Gastrocnemius medialis (tissue), 4 donors: ENCODE measurements around the gene ANXA7. TPM values are rescaled to one million over a fixed set of nuclear protein-coding genes. Genes with fewer than 3 reads are reported as not detected.

Experiments used
- ATAC-seq, 2 donors: fragments of 150-250 bp; one replicate each; pipeline ENCODE4 v1.9.1; 2016
- DNase-seq, 2 donors: peaks; one replicate each; pipeline ENCODE4 v3.0.0-alpha.2; 2019
- H3K27ac ChIP-seq, 4 donors: fragments of 200-600 bp; sonication (generic); 1 replicate in 1 of 4; 2 replicates in 3 of 4; pipeline ENCODE4 v1.5.1; 2016 to 2018; ENCODE audit warnings: mild to moderate bottlenecking in 2 of 4, moderate library complexity in 1 of 4
- H3K27me3 ChIP-seq, 3 donors: fragments of 200-600 bp; sonication (generic) in 2 of 3; 1 replicate in 1 of 3; 2 replicates in 2 of 3; pipeline versions ENCODE4 v1.5.1 to v1.6.0; 2016 to 2019; ENCODE audit warnings: mild to moderate bottlenecking in 1 of 3, moderate library complexity in 1 of 3
- H3K36me3 ChIP-seq, 2 donors: fragments of 200-600 bp; sonication (generic) in 1 of 2; one replicate each; pipeline ENCODE4 v1.5.1; 2017 to 2018
- H3K4me1 ChIP-seq, 2 donors: fragments of 200-600 bp; sonication (generic) in 1 of 2; one replicate each; pipeline ENCODE4 v1.5.1; 2016 to 2017; ENCODE audit warnings: mild to moderate bottlenecking in 2 of 2
- H3K4me3 ChIP-seq, 4 donors: fragments of 200-600 bp; sonication (generic) in 3 of 4; 1 replicate in 1 of 4; 2 replicates in 3 of 4; pipeline ENCODE4 v1.5.1; 2016 to 2019; ENCODE audit warnings: mild to moderate bottlenecking in 2 of 4
- H3K9me3 ChIP-seq, 3 donors: fragments of 200-600 bp; sonication (generic) in 2 of 3; 1 replicate in 1 of 3; 2 replicates in 2 of 3; pipeline ENCODE4 v1.5.1; 2016 to 2019
- CTCF ChIP-seq, 5 experiments: fragments of 450-650 bp in 3 of 5; fragments of 200-600 bp in 2 of 5; sonication (generic) in 2 of 5; IDR thresholded peaks in 4 of 5; conservative IDR thresholded peaks in 1 of 5; 1 replicate in 4 of 5; 2 replicates in 1 of 5; pipeline ENCODE4 v1.5.1; 2016 to 2019; ENCODE audit warnings: antibody characterized with exemption in 5 of 5, mild to moderate bottlenecking in 3 of 5, moderate library complexity in 3 of 5
- POLR2A ChIP-seq, 2 donors: fragments of 450-650 bp; IDR thresholded peaks; one replicate each; pipeline ENCODE4 v1.6.1; 2017; ENCODE audit warnings: antibody characterized with exemption in 2 of 2, mild to moderate bottlenecking in 2 of 2, moderate library complexity in 2 of 2
- in situ Hi-C, 4 donors: fragments of 200-750 bp; cut with MboI; loops; one replicate each; pipeline versions ENCODE4 v1.15.0 to v1.8.0; 2017; ENCODE audit warnings: low sequenced_read_pairs in 4 of 4
- intact Hi-C: fragments of 100-400 bp; cut with DNase I; formaldehyde crosslinking; loops from one replicate; pipeline ENCODE4 v1.15.1; 2023; ENCODE audit warnings: low total_unique reads
- total RNA-seq, 4 donors: library from RNA; depleted of rRNA; stranded (reverse); fragments of >200 nt; gene quantifications; one replicate each; pipeline versions ENCODE4 v1.1.0 to v1.2.3, GENCODE V29; 2016

Gene ANXA7
- total RNA-seq, 4 donors from 2014 or later: 169 to 203 (median 186) TPM

DNA sequence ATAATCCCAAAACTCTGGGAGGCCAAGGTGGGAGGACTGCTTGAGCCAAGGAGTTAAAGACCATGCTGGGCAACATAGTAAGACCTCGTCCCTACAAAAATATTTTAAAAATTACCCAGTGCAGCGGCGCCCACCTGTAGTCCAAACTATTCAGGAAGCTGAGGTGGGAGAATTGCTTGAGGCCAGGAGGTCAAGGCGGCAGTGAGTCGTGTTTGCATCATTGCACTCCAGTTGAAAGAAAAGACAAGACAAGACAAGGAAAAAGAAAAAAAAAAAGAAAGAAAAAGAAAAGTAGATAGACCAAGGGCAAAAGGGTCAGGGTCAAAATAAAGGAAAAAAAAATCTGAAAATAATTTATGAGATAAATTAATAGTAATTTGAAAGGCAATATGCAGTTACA, 5.8 kb downstream of the ANXA7 start:
- intact Hi-C loops (no loop called here), in situ Hi-C loops (no loop called here)
- TF ChIP-seq POLR2A (IDR thresholded peaks at IDR 0.05) (no peak), CTCF (IDR thresholded peaks at IDR 0.05 in 4 of 5, conservative IDR thresholded peaks at IDR 0.05 in 1 of 5) (no peak)
- H3K27me3 ChIP-seq: no peaks in the 10 kb centered on the region
- peaks cover 0 to 10% of the 10 kb centered on the region in 2 donors for H3K36me3 ChIP-seq
- ATAC-seq (no peak), DNase-seq (no peak)
- no peak overlapping the region for H3K27ac ChIP-seq
- peaks cover 81 to 92% of the 10 kb centered on the region in 2 donors for H3K4me1 ChIP-seq
- no peak overlapping the region for H3K4me3 ChIP-seq
- no peaks in the 10 kb centered on the region for H3K9me3 ChIP-seq

- intact Hi-C loops: no loop called here
- in situ Hi-C loops: no loop called here
- no peak overlapping the region for H3K27ac ChIP-seq
- ATAC-seq: no peak
- H3K4me3 ChIP-seq: no peak overlapping the region
- TF ChIP-seq CTCF (IDR thresholded peaks at IDR 0.05 in 4 of 5, conservative IDR thresholded peaks at IDR 0.05 in 1 of 5): no peak
- TF ChIP-seq POLR2A (IDR thresholded peaks at IDR 0.05): no peak
- DNase-seq: no peak
- no peaks in the 10 kb centered on the region for H3K27me3 ChIP-seq
- peaks cover 76 to 88% of the 10 kb centered on the region in 2 donors for H3K4me1 ChIP-seq
- no peaks in the 10 kb centered on the region for H3K9me3 ChIP-seq
- peaks cover 0 to 10% of the 10 kb centered on the region in 2 donors for H3K36me3 ChIP-seq
These were observed 6.4 kb downstream of the ANXA7 start for GRCh38 chr10:73407495-73407894.

DNA sequence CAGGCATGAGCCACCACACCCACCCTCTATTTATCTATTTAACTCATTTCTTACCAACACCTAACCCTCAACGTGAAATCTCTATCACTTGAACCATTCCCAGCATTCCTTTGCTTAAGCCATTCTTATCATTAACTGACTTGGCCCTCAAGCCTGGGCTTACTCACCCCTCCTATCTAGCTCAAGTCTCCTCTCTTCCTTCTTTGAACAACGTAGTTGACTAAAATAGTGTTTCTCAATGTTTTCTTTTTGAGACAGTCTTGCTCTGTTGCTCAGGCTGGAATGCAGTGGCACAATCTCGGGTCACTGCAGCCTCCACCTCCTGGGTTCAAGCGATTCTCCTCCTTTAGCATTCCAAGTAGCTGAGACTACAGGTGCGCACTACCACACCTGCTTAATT, 7.0 kb downstream of the ANXA7 start:
- no peak for TF ChIP-seq CTCF (IDR thresholded peaks at IDR 0.05 in 4 of 5, conservative IDR thresholded peaks at IDR 0.05 in 1 of 5)
- no peak for TF ChIP-seq POLR2A (IDR thresholded peaks at IDR 0.05)
- no peaks in the 10 kb centered on the region for H3K27me3 ChIP-seq
- no peak overlapping the region for H3K27ac ChIP-seq
- H3K4me3 ChIP-seq: no peak overlapping the region
- DNase-seq (no peak), ATAC-seq (no peak)
- in situ Hi-C loops (no loop called here), intact Hi-C loops (no loop called here)
- H3K9me3 ChIP-seq: no peaks in the 10 kb centered on the region
- H3K4me1 ChIP-seq: peaks cover 69 to 81% of the 10 kb centered on the region in 2 donors
- H3K36me3 ChIP-seq: peaks cover 0 to 10% of the 10 kb centered on the region in 2 donors

- intact Hi-C loops: no loop called here
- Histone ChIP-seq H3K27ac (peak overlapping the region; percentile 43 to 70 (median 63)), H3K4me3 (no peak overlapping the region), H3K36me3 (peaks cover 0 to 10% of the 10 kb centered on the region in 2 donors), H3K27me3 (no peaks in the 10 kb centered on the region), H3K4me1 (peaks cover 59 to 81% of the 10 kb centered on the region in 2 donors), H3K9me3 (no peaks in the 10 kb centered on the region)
- TF ChIP-seq POLR2A (IDR thresholded peaks at IDR 0.05): no peak
- no peak for TF ChIP-seq CTCF (IDR thresholded peaks at IDR 0.05 in 4 of 5, conservative IDR thresholded peaks at IDR 0.05 in 1 of 5)
- no peak for ATAC-seq
- in situ Hi-C loops: no loop called here
- DNase-seq: no peak
These were observed 8.3 kb downstream of the ANXA7 start for GRCh38 chr10:73405556-73405955.

GRCh38 chr10:73404690-73405089, 9.2 kb downstream of the ANXA7 start:
- Histone ChIP-seq H3K27ac (peak overlapping the region; percentile 43 to 70 (median 63)), H3K9me3 (no peaks in the 10 kb centered on the region), H3K27me3 (no peaks in the 10 kb centered on the region), H3K36me3 (peaks cover 0 to 10% of the 10 kb centered on the region in 2 donors), H3K4me3 (no peak overlapping the region), H3K4me1 (peaks cover 53 to 81% of the 10 kb centered on the region in 2 donors)
- in situ Hi-C loops (no loop called here), intact Hi-C loops (no loop called here)
- DNase-seq: peak in 1 of 2 donors; percentile 46
- peak; percentile 42 to 86 for ATAC-seq
- TF ChIP-seq POLR2A (IDR thresholded peaks at IDR 0.05): no peak
- no peak for TF ChIP-seq CTCF (IDR thresholded peaks at IDR 0.05 in 4 of 5, conservative IDR thresholded peaks at IDR 0.05 in 1 of 5)
